ENCODE data around the gene CAB39L.
"Not testable (repeated sequence)": the region's sequence is repeated elsewhere in the genome, so short reads cannot be mapped to it uniquely, and the experiment has no call there.

The CAB39L gene

GRCh38 chr13:49307365-49307764, 136.5 kb downstream of the CAB39L start:
- DNase-seq, result no peak

DNA sequence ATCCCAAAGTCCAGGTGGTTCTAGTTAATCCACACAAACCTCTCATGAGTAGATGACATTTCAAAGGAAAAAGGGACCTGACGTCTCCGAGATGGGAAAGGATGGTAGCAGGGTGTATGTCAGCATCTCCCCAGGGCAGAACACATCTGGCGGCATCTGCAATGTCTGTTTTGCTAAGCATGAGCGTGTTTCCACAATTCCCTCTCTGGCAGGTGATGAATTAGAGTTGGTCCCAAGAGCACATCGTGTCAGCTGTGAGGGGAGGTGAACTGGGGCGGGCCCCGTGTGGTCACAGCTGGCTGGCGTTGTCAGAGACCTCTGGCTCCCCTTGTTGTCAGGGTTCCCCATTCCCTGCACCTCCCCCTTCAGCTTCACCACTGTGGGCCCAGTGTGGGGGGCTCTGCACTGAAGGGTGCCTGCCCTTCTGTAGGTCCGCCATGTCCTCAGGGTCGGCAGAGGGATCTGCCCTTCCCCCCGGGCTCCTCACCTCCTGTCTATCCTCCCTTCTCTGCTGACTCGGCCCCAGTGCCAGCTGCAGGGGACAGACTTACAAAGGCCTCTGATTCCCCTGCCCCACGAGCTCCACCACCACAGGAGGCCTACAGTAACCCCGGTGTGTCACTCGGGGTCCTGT, 138.0 kb downstream of the CAB39L start:
- no peak for DNase-seq

DNA sequence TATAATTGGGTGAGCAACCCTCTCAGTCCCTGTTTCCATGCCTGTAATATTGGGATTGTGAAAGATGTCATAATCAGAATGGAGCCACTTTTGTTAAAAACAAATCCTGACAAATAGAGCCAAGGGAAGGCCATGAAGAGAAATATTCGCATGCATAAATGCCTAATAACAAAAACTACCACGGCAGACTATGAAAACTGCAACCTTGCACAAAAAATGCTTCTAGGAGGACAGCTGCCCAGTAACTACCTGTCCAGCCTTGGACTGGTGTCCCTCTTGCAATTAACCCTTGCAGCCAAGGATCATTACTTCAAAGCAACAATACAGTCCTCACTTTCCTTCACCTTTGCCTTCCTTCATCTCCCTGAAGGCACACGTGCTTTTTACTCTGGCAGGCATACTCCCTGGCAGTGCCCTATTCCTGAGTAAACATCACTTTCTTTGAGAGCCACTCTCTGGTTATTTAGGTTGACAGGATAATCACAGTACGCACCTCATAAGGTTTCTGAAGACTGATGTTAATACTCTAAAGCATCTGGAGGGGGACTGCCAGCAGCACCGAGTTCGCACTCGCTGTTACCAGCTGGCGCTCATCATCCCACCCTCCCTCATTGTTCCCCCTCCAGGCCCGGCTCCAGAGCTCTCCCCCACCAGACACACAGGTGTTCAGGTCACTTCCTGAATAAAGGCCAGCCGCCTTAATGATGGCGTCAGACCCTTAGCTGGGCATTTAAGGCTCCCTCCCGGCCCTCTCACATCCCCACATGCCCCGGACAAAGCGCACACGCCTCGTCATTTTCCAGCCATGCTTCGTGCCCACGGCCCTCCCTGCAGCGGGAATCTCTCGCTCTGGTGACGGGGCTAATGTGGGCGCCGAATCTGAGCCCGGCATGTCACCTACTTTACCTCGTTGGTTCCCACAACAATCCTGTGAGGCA, 138.8 kb downstream of the CAB39L start:
- no peak for DNase-seq

DNA sequence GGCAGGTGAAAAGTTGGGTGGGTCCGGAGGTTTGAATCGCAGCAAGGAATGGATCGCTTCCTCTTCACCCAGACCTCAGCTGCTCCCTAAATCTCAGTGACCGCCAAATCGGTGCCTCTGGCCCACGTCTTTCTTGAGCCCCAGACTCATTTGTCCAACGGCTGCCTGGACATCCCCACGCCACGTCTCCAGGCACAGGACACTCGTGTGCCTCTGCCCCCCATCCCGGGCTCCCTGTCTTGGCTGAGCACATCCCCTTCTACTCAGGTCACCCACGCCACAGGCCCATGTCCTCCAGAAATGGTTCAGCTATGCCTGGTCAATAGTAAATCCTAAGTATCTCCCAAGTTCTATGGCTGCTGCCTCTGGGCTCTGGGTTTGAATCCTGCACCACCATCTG, 139.5 kb downstream of the CAB39L start:
- no peak for DNase-seq

DNA sequence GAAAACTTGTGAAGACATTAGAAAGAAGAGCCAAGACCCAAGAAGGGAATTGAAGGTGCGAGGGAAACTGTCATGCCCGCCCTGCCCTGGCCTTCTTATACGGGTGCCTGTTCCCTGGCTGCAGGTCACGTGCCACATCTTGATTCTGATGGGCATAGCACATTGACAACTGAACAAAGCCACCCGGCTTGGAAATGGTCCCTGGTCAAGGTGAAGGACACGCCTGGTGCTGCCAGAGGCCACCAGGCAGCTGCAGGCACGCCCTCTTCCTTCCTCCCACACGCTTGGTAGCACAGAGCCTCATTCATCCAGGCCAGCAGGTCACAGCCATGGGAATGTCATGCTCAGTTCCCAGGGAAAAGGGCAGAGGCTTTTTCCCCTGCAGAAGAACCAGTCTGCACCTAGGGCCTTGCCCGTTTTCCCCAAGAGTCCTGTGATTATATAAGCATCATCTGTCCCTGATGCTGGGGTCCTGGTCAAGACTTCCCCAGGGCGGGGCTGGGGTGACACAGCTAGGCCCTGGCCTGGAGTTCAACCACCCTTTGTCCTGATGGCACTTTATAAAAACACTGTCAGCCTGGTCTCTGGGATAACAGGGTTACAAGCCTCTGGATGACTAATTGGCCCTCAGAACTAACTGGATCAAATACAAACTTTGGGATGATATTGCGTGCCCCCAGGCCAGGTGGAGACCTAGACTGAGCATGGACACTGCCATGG, 140.2 kb downstream of the CAB39L start:
- DNase-seq, result no peak

- DNase-seq, result no peak
Observed at GRCh38 chr13:49302817-49303216, 141.0 kb downstream of the CAB39L start.

DNA sequence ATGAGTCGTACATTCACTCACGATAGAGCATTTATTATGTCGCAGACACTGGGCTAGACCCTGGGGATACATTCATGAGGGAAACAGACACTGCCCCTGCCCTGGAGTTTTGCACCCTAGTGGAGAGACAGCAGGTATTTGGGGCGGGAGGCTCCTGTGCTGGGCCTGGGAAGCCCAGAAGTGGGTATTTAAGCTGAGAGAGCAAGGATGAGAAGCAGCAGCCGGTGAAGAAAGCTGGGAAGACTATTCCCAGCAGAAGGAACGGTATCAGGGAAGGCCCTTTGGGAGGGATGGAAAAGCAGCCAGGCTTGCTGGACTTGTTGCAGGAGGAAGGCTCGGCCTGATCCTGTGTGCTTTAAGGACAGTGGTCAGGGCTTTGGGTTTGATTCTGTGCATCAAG, 141.6 kb downstream of the CAB39L start:
- DNase-seq, result no peak

DNA sequence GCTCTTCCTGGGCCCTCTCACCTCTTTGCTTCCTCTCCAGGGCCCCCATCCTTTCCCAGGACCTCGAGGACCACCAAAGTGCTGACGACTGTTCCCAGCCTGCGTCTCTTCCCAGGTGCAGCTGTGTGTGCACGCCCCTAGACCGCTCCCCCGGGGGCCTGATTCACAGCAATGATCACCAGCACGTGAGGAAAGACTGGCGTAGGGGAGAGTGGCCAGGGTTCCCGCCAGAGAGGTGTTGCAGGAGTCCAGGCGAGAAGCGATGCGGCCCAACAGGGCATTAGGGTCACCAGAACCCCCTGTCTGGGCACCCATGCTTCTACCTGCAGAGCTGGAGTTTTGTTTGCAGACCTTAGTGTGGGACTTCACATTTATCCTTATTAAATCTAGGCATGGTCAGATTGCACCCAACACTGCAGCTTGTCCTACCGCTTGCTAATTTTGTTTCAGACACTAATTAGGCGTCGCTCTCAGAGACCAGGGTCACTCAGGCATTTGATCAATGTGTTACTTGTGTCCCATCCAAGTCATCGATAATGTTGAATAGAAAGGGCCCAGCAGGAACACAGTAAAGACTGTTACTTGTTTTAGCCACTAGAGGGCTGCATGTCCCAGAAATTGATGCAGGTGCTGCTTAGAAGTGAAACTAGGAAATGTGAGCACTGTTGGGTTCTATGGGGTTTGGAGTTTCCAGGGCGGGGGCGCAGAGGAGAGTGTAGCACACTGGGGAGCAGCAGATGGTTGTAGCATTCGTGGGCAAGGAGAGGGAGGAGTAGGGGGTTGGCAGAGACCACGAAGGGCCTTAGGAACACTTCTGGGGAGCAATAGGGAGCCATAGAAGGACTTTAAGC, 142.9 kb downstream of the CAB39L start:
- DNase-seq, result peak; percentile 70 to 79

- DNase-seq, result no peak
Observed at GRCh38 chr13:49300276-49300675, 143.6 kb downstream of the CAB39L start.

- no peak for DNase-seq
Observed at GRCh38 chr13:49298903-49299605, 144.8 kb downstream of the CAB39L start.

GRCh38 chr13:49298416-49298815, 145.4 kb downstream of the CAB39L start:
- no peak for DNase-seq

- DNase-seq, result no peak
Observed at GRCh38 chr13:49297338-49297737, 146.5 kb downstream of the CAB39L start.

- DNase-seq, result no peak
Observed at GRCh38 chr13:49296659-49297058, 147.2 kb downstream of the CAB39L start.

- DNase-seq, result no peak
Observed at GRCh38 chr13:49295244-49295643, 148.6 kb downstream of the CAB39L start.

DNA sequence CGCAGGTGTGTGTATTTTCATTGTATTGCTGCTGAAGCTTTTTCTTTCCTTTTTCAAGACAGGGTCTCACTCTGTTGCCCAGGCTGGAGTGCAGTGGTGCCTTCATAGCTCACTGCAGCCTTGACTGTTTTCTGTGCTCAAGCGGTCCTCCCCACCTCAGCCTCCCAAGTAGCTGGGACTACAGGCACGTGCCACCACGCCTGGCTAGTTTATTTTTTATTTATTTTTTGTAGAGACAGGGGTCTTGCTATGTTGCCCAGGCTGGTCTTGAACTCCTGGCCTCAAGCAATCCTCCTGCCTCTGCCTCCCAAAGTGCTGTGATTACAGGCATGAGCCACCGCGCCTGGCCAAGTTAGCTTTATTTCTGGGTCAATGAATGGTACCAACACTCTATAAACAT, 149.1 kb downstream of the CAB39L start:
- DNase-seq, result not testable (repeated sequence)

GRCh38 chr13:49292742-49293486, 150.9 kb downstream of the CAB39L start:
- no peak for DNase-seq

GRCh38 chr13:49288458-49288857, 155.4 kb downstream of the CAB39L start:
- DNase-seq, result no peak

DNA sequence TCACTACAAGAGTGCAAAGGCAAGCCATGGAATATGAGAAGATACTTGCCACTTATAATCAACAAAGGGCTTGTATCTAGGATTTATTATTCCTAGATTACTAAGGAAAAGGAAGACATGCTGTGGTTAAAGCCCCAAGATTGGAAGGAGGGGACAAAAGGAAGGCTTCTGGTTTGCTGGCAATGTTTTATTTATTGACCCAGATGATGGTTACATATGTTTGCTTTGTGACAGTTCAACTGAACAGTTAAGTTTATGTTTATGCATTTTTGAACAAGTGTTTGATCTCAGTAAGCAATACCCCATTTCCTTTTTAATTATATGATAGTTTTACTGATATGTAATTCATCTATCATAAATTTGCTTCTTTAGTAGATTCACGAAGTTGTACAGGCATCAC, 155.9 kb downstream of the CAB39L start:
- DNase-seq, result no peak

DNA sequence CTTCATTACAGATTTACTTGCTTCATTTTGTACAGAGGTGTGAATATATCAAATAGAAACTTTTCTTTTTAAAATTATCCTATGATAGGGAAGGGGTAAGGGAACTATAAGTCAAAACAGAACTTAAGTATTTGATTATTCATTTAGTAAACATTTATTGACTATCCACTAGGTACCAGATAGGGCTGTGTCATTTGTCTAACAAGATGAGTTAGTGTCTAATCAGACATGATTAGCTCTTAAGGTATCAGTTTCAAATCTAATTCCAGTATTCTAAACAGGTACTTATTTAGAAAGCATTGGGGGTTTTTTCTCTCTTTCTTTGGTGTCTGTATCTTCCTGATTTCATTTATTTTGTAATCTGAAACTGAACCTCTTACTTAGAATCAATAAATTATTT, 164.0 kb downstream of the CAB39L start:
- no peak for DNase-seq

- no peak for DNase-seq
Observed at GRCh38 chr13:49279112-49279511, 164.8 kb downstream of the CAB39L start.

GRCh38 chr13:49278211-49278610, 165.7 kb downstream of the CAB39L start:
- no peak for DNase-seq

Data from inflammatory macrophage (primary cell).